CD4-positive, alpha-beta T cell (primary cell): ENCODE results near the gene YPEL2. TPM values are rescaled to one million over a fixed set of nuclear protein-coding genes. Genes with fewer than 3 reads are reported as not detected.
A peak's percentile ranks its signal among the peaks of the same experiment; 100 is the strongest.

Experiments used
- ATAC-seq: fragments of 200-7000 bp; cut with Tn5 transposase; one replicate; pipeline ENCODE4 v1.10.0; 2022; ENCODE audit warnings: mild to moderate bottlenecking; ENCODE audit not compliant: poor library complexity
- CTCF ChIA-PET: fragments of 350-600 bp; sonication (Branson Sonifier 250); formaldehyde crosslinking; loops from one replicate; lab custom pipeline; 2021; ENCODE audit warnings: antibody characterized with exemption, inconsistent platforms; lab: Charles Lee
- POLR2A ChIA-PET: fragments of 350-600 bp; sonication (Branson Sonifier 250); formaldehyde crosslinking; loops from one replicate; lab custom pipeline; 2021; ENCODE audit warnings: antibody characterized with exemption, inconsistent platforms; lab: Charles Lee
- DNase-seq, 14 experiments: peaks; one replicate each; pipeline ENCODE4 v3.0.0-alpha.2; 2013 to 2020; ENCODE audit warnings: mixed read lengths in 2 of 14
- H3K27ac ChIP-seq, 2 donors: one replicate each; pipeline versions ENCODE4 v1.5.1 to v1.7.0; 2013; ENCODE audit warnings: low read length in 2 of 2, low read depth in 1 of 2, mild to moderate bottlenecking in 1 of 2
- H3K27me3 ChIP-seq, 2 experiments: 1 replicate in 1 of 2; 2 replicates in 1 of 2; pipeline versions ENCODE4 v1.6.1 to v1.7.0; 2013; ENCODE audit warnings: low read length in 2 of 2, control low read depth in 1 of 2, mild to moderate bottlenecking in 1 of 2, moderate library complexity in 1 of 2; ENCODE audit not compliant: insufficient read depth in 2 of 2, control insufficient read depth in 1 of 2
- H3K36me3 ChIP-seq: one replicate; pipeline ENCODE4 v1.6.1; 2013; ENCODE audit warnings: low read length, control low read depth; ENCODE audit not compliant: insufficient read depth
- H3K4me1 ChIP-seq: one replicate; pipeline ENCODE4 v1.6.1; 2013; ENCODE audit warnings: low read length, control low read depth; ENCODE audit not compliant: insufficient read depth
- H3K4me3 ChIP-seq: one replicate; pipeline ENCODE4 v1.5.1; 2013; ENCODE audit warnings: mild to moderate bottlenecking, low read length, moderate library complexity
- H3K9me3 ChIP-seq, 2 experiments: 1 replicate in 1 of 2; 2 replicates in 1 of 2; pipeline versions ENCODE4 v1.6.1 to v1.7.0; 2013; ENCODE audit warnings: low read length in 2 of 2, mild to moderate bottlenecking in 2 of 2, control low read depth in 1 of 2, moderate library complexity in 1 of 2; ENCODE audit not compliant: control insufficient read depth in 1 of 2, insufficient read depth in 1 of 2
- H3K27ac Mint-ChIP-seq: one replicate; pipeline ENCODE4 v1.8.0; 2020; ENCODE audit warnings: mixed read lengths
- H3K27me3 Mint-ChIP-seq: one replicate; pipeline ENCODE4 v1.8.0; 2021; ENCODE audit warnings: mixed read lengths
- H3K36me3 Mint-ChIP-seq: one replicate; pipeline ENCODE4 v1.8.0; 2021; ENCODE audit warnings: low read depth, mixed read lengths
- H3K4me1 Mint-ChIP-seq: one replicate; pipeline ENCODE4 v1.8.0; 2021; ENCODE audit warnings: low read depth, mixed read lengths
- H3K4me3 Mint-ChIP-seq: one replicate; pipeline ENCODE4 v1.8.0; 2020; ENCODE audit warnings: mild to moderate bottlenecking, mixed read lengths
- H3K9me3 Mint-ChIP-seq: one replicate; pipeline ENCODE4 v1.8.0; 2020; ENCODE audit warnings: mixed read lengths
- intact Hi-C, 2 experiments: fragments of 100-400 bp; cut with DNase I in 1 of 2; cut with micrococcal nuclease in 1 of 2; formaldehyde crosslinking; loops; one replicate each; pipeline versions ENCODE4 v1.15.1 to v1.9.0; 2023 to 2025; cut with DNase I, micrococcal nuclease
- total RNA-seq, 174 experiments: library from RNA in 2 of 174; stranded (reverse) in 2 of 174; gene quantifications; one replicate each; pipeline ENCODE4 v1.2.3 and lab custom pipeline; 2021 to 2026
- TF ChIP-seq, protein P1 (sequence below): fragments of 200-600 bp; IDR thresholded peaks from one replicate; pipeline ENCODE4 v1.8.0; 2022; ENCODE audit warnings: antibody characterized with exemption, mild to moderate bottlenecking

YPEL2 gene
- total RNA-seq, 2 experiments from 2014 or later = 69.1 to 71.6 TPM

GRCh38 chr17:59342681-59343131, 11.3 kb downstream of the YPEL2 start:
- ChIA-PET CTCF (interaction anchor here (1.4 kb wide), 1 partner anchor 13 kb away, joined by 3 read pairs; no protein-coding TSS in a partner anchor), POLR2A (interaction anchor here (1.2 to 2.1 kb wide), 3 partner anchors 10 to 19 kb away, joined by 4 to 11 read pairs (median 4); no protein-coding TSS in a partner anchor)
- Mint-ChIP-seq H3K27ac (peak overlapping the region; percentile 35), H3K9me3 (no peaks in the 10 kb centered on the region), H3K4me3 (peak overlapping the region; percentile 0), H3K4me1 (peaks cover 80% of the 10 kb centered on the region), H3K27me3 (no peaks in the 10 kb centered on the region), H3K36me3 (no peaks in the 10 kb centered on the region)
- DNase-seq (peak in 1 of 14 experiments; percentile 26), ATAC-seq (peak; percentile 48)
- H3K4me3 ChIP-seq = no peak overlapping the region
- no peaks in the 10 kb centered on the region for H3K27me3 ChIP-seq
- intact Hi-C loops = loop anchor here in 1 of 2 experiments (1.0 to 2.0 kb wide), 2 partner anchors 9 to 14 kb away; no protein-coding TSS in a partner anchor
- TF ChIP-seq, protein P1, sequence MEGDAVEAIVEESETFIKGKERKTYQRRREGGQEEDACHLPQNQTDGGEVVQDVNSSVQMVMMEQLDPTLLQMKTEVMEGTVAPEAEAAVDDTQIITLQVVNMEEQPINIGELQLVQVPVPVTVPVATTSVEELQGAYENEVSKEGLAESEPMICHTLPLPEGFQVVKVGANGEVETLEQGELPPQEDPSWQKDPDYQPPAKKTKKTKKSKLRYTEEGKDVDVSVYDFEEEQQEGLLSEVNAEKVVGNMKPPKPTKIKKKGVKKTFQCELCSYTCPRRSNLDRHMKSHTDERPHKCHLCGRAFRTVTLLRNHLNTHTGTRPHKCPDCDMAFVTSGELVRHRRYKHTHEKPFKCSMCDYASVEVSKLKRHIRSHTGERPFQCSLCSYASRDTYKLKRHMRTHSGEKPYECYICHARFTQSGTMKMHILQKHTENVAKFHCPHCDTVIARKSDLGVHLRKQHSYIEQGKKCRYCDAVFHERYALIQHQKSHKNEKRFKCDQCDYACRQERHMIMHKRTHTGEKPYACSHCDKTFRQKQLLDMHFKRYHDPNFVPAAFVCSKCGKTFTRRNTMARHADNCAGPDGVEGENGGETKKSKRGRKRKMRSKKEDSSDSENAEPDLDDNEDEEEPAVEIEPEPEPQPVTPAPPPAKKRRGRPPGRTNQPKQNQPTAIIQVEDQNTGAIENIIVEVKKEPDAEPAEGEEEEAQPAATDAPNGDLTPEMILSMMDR = no peak
- H3K27ac ChIP-seq = no peak overlapping the region
- peaks cover 31% of the 10 kb centered on the region for H3K4me1 ChIP-seq
- peaks cover 2% of the 10 kb centered on the region for H3K36me3 ChIP-seq
- H3K9me3 ChIP-seq = no peaks in the 10 kb centered on the region

DNA sequence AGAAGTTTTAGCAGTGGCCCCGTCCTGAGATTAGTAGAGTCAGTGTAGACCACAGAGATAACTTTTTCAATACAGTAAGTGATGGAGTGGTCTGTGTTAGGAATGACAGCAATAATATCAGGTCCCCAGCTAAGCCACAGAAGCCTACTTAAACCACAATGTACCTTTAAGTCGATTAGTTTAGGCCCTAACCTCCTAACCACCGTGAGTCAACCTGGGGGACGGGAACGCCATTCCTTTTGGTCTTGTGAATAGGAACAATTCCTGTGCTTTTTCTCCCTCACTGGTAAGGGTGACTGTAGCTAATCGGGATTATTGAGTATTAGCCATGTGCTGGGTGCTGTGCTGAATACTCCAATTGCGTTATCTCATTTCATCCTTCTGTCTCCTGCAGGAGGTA, 14.0 kb downstream of the YPEL2 start:
- Histone ChIP-seq H3K36me3 (peaks cover 2% of the 10 kb centered on the region), H3K9me3 (no peaks in the 10 kb centered on the region), H3K4me1 (peaks cover 34% of the 10 kb centered on the region), H3K27me3 (no peaks in the 10 kb centered on the region), H3K27ac (no peak overlapping the region), H3K4me3 (no peak overlapping the region)
- CTCF ChIA-PET = interaction anchor here (1.0 kb wide), 1 partner anchor 11 kb away, joined by 3 read pairs; no protein-coding TSS in a partner anchor
- ATAC-seq (no peak), DNase-seq (no peak)
- TF ChIP-seq, protein P1 = no peak
- peaks cover 74% of the 10 kb centered on the region for H3K4me1 Mint-ChIP-seq
- H3K9me3 Mint-ChIP-seq = no peaks in the 10 kb centered on the region
- POLR2A ChIA-PET = interaction anchor here (1.5 kb wide), 1 partner anchor 17 kb away, joined by 3 read pairs; no protein-coding TSS in a partner anchor
- H3K27ac Mint-ChIP-seq = no peak overlapping the region
- no peaks in the 10 kb centered on the region for H3K27me3 Mint-ChIP-seq
- intact Hi-C loops = no loop called here
- no peaks in the 10 kb centered on the region for H3K36me3 Mint-ChIP-seq
- no peak overlapping the region for H3K4me3 Mint-ChIP-seq

DNA sequence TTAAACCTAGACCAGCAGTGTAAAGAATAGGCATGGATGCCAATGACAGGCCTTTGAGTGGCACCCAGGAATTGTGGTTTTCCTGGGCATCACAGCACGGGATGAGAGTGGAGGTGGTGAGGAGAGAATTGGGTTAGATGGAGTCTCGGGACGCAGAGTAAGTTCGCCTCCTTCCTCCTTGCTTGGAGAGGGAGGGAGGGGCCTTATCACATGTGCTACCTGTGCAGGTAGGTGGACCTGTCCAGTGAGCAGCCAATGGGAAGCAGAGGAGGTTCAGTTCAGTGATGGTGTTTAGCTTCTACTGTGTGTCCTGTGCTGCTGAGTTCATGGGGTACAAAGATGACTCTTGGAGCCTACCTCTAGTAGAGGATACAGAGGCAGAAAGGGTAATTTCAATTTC, 14.9 kb downstream of the YPEL2 start:
- Histone ChIP-seq H3K27me3 (no peaks in the 10 kb centered on the region), H3K9me3 (no peaks in the 10 kb centered on the region), H3K27ac (no peak overlapping the region), H3K4me3 (no peak overlapping the region), H3K36me3 (peaks cover 2% of the 10 kb centered on the region), H3K4me1 (peaks cover 42% of the 10 kb centered on the region)
- Mint-ChIP-seq H3K36me3 (no peaks in the 10 kb centered on the region), H3K9me3 (no peaks in the 10 kb centered on the region), H3K4me1 (peaks cover 81% of the 10 kb centered on the region), H3K27ac (no peak overlapping the region), H3K27me3 (no peaks in the 10 kb centered on the region), H3K4me3 (no peak overlapping the region)
- TF ChIP-seq, protein P1 = no peak
- ATAC-seq (no peak), DNase-seq (no peak)
- intact Hi-C loops = no loop called here
- ChIA-PET POLR2A (interaction anchor here (1.9 kb wide), 1 partner anchor 14 kb away, joined by 4 read pairs; no protein-coding TSS in a partner anchor), CTCF (interaction anchor here (0.8 to 1.0 kb wide), 2 partner anchors 10 to 14 kb away, joined by 3 read pairs; no protein-coding TSS in a partner anchor)
